ENCODE data around the gene B9D1. TPM values are rescaled to one million over a fixed set of nuclear protein-coding genes. Genes with fewer than 3 reads are reported as not detected.

The B9D1 gene
- total and polyA plus RNA-seq, 11 donors: 5.6 to 27.9 (median 10.7) TPM

DNA sequence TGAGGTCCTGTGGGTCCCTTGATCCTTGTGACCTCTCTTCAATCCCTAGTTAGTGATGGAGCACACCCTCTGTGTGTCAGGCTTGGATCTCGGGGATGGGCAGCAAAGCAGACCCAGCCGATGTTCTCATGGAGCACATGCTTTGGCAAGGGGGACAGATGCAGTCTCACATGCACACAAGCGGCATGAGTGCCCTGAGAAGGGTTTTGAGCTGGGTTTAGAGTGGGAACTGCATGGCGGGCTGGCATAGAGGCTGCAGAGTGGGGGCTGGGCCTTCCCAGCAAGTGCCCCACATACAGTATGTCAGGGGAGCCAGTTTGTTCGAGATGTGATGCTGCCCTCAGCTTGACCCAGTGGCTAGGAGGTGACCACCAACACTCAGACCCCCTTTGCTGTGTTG lies 41.6 kb downstream of the B9D1 start:
- Histone ChIP-seq H3K27ac (no peak overlapping the region), H3K27me3 (peaks cover 0 to 21% (median 0%) of the 10 kb centered on the region in 9 donors), H3K36me3 (peaks cover 0 to 35% (median 10%) of the 10 kb centered on the region in 9 donors), H3K9me3 (peaks cover 0 to 12% (median 0%) of the 10 kb centered on the region in 12 donors), H3K4me1 (peaks cover 0 to 46% (median 15%) of the 10 kb centered on the region in 12 donors), H3K4me3 (no peak overlapping the region)
- WGBS, 4 donors: 89 to 95% (median 94%) methylated on average over 3 to 5 of the region's 5 CpGs
- TF ChIP-seq, protein P1, sequence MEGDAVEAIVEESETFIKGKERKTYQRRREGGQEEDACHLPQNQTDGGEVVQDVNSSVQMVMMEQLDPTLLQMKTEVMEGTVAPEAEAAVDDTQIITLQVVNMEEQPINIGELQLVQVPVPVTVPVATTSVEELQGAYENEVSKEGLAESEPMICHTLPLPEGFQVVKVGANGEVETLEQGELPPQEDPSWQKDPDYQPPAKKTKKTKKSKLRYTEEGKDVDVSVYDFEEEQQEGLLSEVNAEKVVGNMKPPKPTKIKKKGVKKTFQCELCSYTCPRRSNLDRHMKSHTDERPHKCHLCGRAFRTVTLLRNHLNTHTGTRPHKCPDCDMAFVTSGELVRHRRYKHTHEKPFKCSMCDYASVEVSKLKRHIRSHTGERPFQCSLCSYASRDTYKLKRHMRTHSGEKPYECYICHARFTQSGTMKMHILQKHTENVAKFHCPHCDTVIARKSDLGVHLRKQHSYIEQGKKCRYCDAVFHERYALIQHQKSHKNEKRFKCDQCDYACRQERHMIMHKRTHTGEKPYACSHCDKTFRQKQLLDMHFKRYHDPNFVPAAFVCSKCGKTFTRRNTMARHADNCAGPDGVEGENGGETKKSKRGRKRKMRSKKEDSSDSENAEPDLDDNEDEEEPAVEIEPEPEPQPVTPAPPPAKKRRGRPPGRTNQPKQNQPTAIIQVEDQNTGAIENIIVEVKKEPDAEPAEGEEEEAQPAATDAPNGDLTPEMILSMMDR (IDR thresholded peaks at IDR 0.05): no peak
- no peak for TF ChIP-seq POLR2A (IDR thresholded peaks at IDR 0.05)
- ATAC-seq (no peak), DNase-seq (no peak)
- intact Hi-C loops (cut with DNase I): no loop called here

DNA sequence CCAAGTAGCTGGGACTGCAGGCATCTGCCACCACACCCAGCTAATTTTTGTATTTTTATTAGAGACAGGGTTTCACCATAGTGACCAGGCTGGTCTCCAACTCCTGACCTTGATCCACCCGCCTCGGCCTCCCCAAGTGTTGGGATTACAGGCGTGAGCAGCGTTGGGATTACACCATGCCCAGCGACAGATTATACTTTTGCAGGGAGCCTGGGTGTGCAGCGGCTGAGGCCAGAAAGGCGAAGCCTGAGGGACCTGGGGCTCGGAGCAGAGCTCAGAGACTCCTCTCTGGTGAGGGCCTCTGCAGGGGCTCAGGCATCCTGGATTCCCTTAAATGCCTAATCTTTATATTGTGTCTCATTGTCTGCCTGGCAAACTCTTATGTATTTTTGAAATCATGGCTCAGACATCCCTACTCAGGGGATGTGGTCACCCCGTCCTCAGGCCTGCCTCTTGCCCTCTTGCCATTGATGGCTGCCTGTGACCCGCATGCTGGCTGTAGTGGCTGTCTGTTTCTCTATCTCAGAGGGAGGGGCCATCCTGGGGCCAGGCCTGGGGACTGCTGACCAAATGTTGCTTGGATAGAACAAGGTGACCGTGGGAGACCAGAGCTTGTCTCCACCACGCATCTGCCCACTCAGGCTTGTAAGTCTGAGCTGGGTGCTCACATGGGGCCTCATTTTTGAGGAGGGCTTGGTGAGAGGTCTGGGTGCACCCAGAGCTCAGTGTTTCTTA lies 42.6 kb downstream of the B9D1 start:
- no peak for TF ChIP-seq POLR2A (IDR thresholded peaks at IDR 0.05)
- TF ChIP-seq, protein P1 (IDR thresholded peaks at IDR 0.05): no peak
- no peak overlapping the region for H3K27ac ChIP-seq
- no peak overlapping the region for H3K4me3 ChIP-seq
- peaks cover 0 to 46% (median 15%) of the 10 kb centered on the region in 12 donors for H3K4me1 ChIP-seq
- DNase-seq (no peak), ATAC-seq (no peak)
- WGBS, 4 donors: 89 to 98% (median 94%) methylated on average over 12 of the region's 12 CpGs
- peaks cover 0 to 44% (median 11%) of the 10 kb centered on the region in 9 donors for H3K36me3 ChIP-seq
- intact Hi-C loops (cut with DNase I): no loop called here
- peaks cover 0 to 27% (median 0%) of the 10 kb centered on the region in 9 donors for H3K27me3 ChIP-seq
- peaks cover 0 to 3% (median 0%) of the 10 kb centered on the region in 12 donors for H3K9me3 ChIP-seq

DNA sequence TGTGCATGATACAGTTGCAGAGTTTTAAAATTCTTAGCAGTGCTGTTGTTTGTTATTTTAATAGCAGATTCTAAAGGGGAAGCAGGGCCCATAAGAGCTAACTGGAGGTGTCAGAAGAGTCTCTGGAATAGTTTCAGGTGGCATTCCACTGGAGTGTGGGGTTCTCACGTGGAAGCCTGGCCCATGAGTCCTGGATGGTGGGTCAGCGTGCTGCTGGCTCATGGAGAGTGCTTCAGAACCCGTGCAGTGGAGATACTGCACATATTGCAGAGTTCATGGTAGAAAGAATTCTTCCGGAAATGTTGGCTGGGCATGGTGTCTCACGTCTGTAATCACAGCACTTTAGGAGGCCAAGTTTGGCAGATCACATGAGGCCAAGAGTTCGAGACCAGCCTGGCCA lies 43.9 kb downstream of the B9D1 start:
- DNase-seq (no peak), ATAC-seq (no peak)
- Histone ChIP-seq H3K4me1 (peaks cover 0 to 56% (median 16%) of the 10 kb centered on the region in 12 donors), H3K36me3 (peaks cover 0 to 48% (median 13%) of the 10 kb centered on the region in 9 donors), H3K27me3 (peaks cover 0 to 27% (median 0%) of the 10 kb centered on the region in 9 donors), H3K4me3 (no peak overlapping the region), H3K9me3 (no peaks in the 10 kb centered on the region), H3K27ac (no peak overlapping the region)
- 69 to 80% (median 75%) methylated on average over 6 of the region's 6 CpGs for WGBS, 4 donors
- no peak for TF ChIP-seq POLR2A (IDR thresholded peaks at IDR 0.05)
- TF ChIP-seq, protein P1 (IDR thresholded peaks at IDR 0.05): no peak
- intact Hi-C loops (cut with DNase I): no loop called here

DNA sequence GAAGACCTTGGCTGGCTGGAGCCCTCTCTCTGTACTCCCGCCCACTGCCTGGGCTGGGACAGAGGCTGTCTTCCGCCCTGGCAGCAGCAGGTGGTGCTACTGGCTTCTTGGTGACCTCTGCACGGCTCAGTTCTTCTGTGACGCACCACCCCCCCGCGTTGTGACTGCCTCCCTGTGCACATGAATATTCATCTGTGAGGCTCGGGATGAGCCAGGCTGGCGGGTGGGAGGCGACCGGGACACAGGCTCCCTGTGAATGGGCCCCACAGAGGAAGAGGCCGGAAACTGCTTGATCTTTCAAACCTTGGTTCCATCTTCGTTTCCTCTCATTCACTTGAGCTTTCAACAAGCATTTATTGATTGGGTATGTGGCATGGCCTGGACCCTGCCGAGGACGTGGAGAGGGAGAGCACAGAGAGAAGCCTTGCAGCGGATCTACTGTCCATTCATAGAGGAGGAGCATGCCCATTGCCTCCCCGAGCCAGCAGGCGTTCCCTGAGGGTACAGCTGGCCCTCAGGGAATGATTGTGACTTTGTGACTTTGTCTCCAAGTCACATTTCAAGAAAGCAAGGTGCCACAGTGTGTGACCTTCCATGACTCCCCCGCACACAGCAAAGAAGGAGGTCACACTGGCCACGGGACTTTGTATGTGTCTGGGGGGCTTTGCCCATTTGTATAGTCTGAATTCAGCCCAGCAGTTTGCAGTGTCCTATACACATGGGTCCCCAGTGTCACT lies 45.0 kb downstream of the B9D1 start:
- 36 to 47% (median 42%) methylated on average over 13 to 19 of the region's 19 CpGs for WGBS, 4 donors
- TF ChIP-seq, protein P1 (IDR thresholded peaks at IDR 0.05): peak in 11 of 12 donors; percentile 12 to 64 (median 43)
- no peak for TF ChIP-seq POLR2A (IDR thresholded peaks at IDR 0.05)
- intact Hi-C loops (cut with DNase I): loop anchor here in 1 of 10 donors (1.0 kb wide), 1 partner anchor 21 kb away; no protein-coding TSS in a partner anchor
- peaks cover 0 to 28% (median 0%) of the 10 kb centered on the region in 9 donors for H3K27me3 ChIP-seq
- H3K27ac ChIP-seq: peak overlapping the region in 11 of 12 donors; percentile 27 to 73 (median 51)
- DNase-seq: peak; percentile 87 to 94 (median 87)
- H3K36me3 ChIP-seq: peaks cover 0 to 53% (median 24%) of the 10 kb centered on the region in 9 donors
- H3K9me3 ChIP-seq: no peaks in the 10 kb centered on the region
- peaks cover 0 to 65% (median 26%) of the 10 kb centered on the region in 12 donors for H3K4me1 ChIP-seq
- H3K4me3 ChIP-seq: no peak overlapping the region
- ATAC-seq: peak; percentile 88 to 96 (median 94)

Data from heart left ventricle (tissue), 16 donors.